HG02610 (cell line): ENCODE measurements around the gene OTUB1.
"Not testable (repeated sequence)": the region's sequence is repeated elsewhere in the genome, so short reads cannot be mapped to it uniquely, and the experiment has no call there.

ENCODE experiments used
- ATAC-seq: cut with Tn5 transposase; IDR thresholded peaks from one replicate; pipeline ENCODE4 v1.9.1; 2021; ENCODE audit warnings: mild to moderate bottlenecking, moderate library complexity; ENCODE audit not compliant: unreplicated experiment

The OTUB1 gene, protein sequence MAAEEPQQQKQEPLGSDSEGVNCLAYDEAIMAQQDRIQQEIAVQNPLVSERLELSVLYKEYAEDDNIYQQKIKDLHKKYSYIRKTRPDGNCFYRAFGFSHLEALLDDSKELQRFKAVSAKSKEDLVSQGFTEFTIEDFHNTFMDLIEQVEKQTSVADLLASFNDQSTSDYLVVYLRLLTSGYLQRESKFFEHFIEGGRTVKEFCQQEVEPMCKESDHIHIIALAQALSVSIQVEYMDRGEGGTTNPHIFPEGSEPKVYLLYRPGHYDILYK

DNA sequence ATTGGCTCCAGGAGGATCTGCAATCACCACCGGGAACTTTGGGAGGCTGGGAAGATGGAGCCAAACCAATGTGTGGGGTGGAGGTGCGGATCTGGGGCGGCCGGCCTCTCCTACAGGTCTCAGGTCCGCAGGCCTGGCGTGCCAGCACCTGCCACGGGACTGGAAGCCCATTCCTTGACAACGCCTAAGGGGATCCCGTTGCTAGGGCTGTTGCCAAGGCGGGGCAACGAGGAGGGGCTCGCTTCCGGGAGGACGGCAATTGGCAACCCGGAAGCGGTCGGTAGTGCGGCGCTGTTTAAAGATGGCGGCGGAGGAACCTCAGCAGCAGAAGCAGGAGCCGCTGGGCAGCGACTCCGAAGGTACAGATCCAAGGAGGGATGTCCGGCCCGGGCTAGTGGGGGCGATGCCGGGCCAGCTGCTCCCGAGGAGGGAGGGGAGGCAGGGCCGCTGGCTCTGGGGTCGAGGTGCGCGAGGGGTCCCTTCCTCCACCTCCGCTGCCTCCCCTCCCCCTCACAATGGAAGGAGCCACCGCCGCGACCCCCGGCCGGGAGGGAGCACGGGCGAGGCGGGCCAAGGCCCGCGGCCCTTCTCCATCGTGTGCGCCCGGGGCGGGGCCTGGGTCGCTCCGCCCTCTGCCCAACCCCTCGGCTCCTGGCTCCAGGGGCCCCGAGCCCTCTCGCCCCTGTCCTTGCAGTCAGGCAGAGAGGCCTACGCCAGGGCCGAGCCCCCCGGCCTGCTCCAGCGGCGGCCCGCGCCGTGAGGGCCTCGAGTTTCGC, at the start of gene OTUB1:
Gene OTUB1 (plus strand): TSS at position 283 of the 776 bp plus-strand sequence. CDS start 19 bp downstream, at position 302.
- peak; percentile 87 for ATAC-seq

GRCh38 chr11:63937713-63938478, 48.3 kb upstream of the OTUB1 start:
- no peak for ATAC-seq

DNA sequence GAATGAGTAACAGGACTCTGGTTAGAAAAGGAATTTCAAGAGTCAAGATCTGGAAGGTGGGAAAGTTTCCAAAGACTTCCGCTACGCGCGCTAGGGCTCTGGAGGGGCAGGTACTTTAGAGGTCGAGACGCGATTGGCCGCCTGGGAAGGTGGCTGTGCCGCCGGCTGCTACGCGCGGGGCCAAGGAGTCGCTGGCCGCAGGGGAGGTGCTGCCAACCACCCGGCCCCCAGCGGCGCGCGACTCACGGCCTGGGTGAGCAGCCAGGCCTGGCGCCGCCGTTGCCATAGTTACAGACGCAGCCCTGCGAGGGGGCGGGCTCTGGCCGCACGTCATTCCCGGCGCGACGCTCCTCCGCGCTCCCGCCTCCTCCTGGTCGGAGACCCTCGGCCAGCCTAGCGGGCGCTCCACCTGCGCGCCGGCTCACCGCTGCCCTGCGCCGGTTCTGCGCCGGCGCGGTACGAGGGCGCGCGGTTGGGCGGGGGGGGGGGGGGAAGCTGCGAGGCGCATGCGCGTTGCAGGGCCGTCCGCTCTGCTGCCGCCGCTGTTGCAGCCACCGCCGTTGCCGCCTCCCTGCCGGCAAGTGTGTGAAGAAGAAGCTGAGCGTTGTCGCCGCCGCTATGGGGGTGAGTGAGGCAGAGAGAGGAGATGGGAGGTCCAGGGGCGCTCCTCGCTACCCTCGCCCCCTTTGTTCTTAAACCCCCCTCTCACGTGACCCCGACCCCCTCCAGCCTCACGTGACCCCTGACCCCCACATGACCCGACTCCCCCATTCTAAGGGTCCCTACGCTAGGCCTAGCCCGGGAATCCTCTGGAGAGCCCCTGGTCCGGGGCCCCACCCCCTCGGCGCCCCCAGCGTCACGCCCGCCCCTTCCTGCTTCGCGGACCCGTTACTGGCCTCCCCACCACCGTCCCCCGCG, 47.5 kb upstream of the OTUB1 start, which contains the start of gene NAA40:
Gene NAA40 (plus strand): TSS at position 524 of the 918 bp plus-strand sequence. CDS start 95 bp downstream, at position 619.
- ATAC-seq = peak; percentile 87

DNA sequence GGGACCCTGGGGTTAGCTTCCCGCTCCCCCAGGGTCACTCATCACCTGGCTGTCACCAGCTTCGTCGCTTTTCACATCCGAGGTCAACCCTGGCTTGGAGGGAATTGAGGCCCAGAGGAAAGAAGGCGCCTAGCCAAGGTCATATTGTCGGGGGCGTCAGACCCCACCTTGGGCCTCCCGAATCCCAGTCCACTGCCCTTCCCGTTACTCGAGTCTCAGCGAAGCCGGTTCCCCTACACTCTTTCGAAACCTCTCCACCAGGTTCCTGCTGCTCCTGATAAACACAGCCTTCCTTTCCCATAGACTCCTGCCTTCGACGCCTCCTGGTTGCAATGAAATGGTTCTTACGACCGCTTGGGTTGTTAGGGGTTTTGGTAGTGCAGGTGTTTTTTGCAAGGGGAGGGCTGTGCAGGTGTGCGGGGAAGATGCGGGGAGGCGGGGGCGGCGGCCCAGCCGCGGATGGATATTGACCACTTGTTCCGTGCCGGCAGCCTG, 46.8 kb upstream of the OTUB1 start:
- ATAC-seq = no peak

DNA sequence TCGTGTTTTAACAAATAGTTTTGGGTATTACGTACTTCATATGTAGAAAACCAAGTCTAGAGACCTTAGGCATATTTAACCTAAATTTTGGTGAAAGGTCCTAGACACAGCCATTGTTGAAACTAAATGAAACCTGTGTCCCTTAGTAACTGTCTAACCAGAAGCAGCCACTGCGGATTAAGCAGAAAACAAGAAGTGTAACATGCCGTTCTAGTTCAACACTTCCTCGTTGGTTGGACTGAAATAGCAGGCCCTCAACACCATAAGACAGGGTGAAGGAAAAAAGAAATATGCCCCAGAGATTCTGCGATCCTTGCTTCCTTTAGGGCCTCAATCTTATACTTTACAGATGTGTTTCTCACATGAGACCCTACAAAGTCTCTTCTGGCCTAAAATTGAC, 45.5 kb upstream of the OTUB1 start:
- no peak for ATAC-seq

DNA sequence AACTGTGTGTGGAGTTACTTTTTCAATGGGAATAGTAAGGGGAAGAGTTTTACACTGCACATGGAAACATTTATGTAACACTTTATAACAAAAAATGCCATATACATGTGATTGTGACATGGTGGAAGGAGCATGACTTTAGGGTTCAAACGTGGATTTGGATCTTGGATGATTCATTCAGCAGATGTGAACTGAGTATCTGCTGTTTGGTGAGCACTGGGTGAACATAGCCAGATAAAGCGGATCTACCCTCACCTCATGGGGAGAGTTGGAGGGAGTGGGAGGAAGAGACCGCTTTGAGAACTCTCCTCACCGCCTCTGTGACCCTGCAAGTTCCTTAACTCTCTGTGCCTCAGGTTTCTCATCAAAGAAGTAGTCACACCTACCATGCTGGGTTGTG, 44.3 kb upstream of the OTUB1 start:
- ATAC-seq = no peak

DNA sequence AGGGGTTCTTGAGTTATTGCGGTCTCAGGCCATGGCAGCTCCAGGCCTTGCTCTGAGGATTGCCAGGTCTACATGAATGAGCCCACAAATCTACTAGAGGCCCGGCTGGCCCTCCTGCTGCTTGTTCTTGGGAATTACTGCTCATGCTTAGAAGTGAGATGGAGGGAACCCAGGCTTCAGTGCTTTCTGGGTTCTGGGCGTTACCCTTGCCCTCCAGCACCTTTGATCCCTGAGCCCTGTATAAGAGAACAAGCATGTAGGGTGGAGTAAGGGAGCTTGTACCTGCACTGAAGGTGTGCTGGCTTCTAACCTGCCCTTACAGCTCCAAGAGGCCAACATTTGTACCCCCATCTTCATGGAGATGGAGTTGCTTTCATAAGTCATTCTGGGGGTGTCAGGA, 43.4 kb upstream of the OTUB1 start:
- ATAC-seq = no peak

GRCh38 chr11:63944987-63945386, 41.3 kb upstream of the OTUB1 start:
- no peak for ATAC-seq

- ATAC-seq = no peak
Observed at GRCh38 chr11:63945477-63946163, 40.6 kb upstream of the OTUB1 start.

- ATAC-seq = peak; percentile 63
Observed at GRCh38 chr11:63951779-63952536, 34.3 kb upstream of the OTUB1 start.

- ATAC-seq = no peak
Observed at GRCh38 chr11:63952570-63952969, 33.7 kb upstream of the OTUB1 start.

GRCh38 chr11:63958008-63958407, 28.2 kb upstream of the OTUB1 start:
- ATAC-seq = no peak

GRCh38 chr11:63961608-63962412, 24.4 kb upstream of the OTUB1 start:
- no peak for ATAC-seq

GRCh38 chr11:63963895-63964294, 22.3 kb upstream of the OTUB1 start:
- ATAC-seq = not testable (repeated sequence)

DNA sequence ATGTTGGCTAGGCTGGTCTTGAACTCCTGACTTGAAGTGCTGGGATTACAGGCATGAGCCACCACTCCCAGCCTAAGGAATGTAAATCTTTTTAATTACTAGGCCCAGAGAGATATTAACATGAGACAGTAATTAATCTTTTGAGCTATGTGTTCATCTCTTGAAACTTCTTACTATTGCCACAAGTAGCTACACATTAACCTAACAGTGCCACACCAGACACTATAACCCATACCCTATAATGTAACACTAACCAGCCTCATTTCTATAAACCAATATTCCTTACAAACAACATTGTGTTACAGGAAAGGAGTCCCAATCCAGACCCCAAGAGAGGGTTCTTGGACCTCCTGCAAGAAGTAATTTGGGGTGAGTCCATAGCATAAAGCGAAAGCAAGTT, 19.8 kb upstream of the OTUB1 start:
- ATAC-seq = no peak

DNA sequence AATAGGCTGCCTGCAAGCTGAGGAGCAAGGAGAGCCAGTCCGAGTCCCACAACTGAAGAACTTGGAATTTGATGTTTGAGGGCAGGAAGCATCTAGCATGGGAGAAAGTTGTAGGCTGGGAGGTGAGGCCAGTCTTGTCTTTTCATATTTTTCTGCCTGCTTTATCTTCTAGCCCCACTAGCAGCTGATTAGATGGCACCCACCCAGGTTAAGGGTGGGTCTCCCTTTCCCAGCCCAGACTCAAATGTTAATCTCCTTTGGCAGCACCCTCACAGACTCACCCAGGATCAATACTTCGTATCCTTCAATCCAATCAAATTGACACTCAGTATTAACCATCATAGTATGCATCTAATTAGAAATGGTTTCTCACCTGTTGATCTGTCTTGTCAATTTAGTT, 16.8 kb upstream of the OTUB1 start:
- no peak for ATAC-seq

DNA sequence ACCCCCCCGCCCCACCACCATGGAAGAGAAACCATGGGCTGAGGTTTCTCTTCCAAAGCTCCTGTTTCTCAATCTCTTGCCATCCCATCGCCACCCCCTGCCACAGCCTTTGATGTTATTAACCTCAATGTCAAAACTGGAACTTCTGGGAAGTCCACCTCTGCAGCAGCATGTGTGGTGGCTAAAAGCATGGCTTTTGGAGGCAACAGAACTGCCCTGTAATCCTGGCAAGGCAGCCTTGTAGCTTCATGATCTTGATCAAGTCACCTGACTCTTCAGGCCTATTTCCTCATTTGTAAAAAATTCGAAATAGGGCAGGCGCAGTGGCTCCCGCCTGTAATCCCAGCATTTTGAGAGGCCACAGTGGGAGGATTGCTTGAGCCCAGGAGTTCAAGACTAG, 15.3 kb upstream of the OTUB1 start:
- ATAC-seq = no peak

DNA sequence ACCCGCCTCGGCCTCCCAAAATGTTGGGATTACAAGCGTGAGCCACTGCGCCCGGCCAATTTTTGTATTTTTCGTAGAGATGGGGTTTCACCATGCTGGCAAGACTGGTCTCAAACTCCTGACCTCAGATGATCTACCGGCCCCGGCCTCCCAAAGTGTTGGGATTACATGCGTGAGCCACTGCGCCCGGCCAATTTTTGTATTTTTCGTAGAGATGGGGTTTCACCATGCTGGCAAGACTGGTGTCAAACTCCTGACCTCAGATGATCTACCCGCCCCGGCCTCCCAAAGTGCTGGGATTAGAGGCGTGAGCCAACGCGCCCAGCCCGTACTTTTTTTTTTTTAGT, 12.4 kb upstream of the OTUB1 start:
- ATAC-seq = not testable (repeated sequence)
